SK-N-SH (cell line): ENCODE measurements around the gene SNRPA1.

ENCODE experiments used
- CHD2 ChIP-seq: fragments of 150-350 bp; IDR thresholded peaks from 2 replicates; pipeline ENCODE4 v1.6.1; 2018; ENCODE audit warnings: low read length; ENCODE audit not compliant: partially characterized antibody
- ELF1 ChIP-seq: IDR thresholded peaks from 2 replicates; pipeline ENCODE4 v1.4.0; 2012
- EP300 ChIP-seq, 2 experiments: IDR thresholded peaks; 2 replicates each; pipeline versions ENCODE4 v1.4.0 to v1.6.1; 2012; ENCODE audit warnings: borderline replicate concordance in 1 of 2, low read depth in 1 of 2, low read length in 1 of 2
- EZH2phosphoT487 ChIP-seq: fragments of 200-600 bp; sonication (generic); IDR thresholded peaks from 2 replicates; pipeline ENCODE4 v1.6.1; 2017; ENCODE audit warnings: low read depth, mixed run types, mild to moderate bottlenecking, antibody characterized with exemption, moderate library complexity, borderline replicate concordance
- JUND ChIP-seq: IDR thresholded peaks from 2 replicates; pipeline ENCODE4 v1.4.0; 2012
- POLR2AphosphoS5 ChIP-seq: IDR thresholded peaks from 2 replicates; pipeline ENCODE4 v1.6.1; 2012; ENCODE audit warnings: low read depth, low read length
- TCF12 ChIP-seq: IDR thresholded peaks from 2 replicates; pipeline ENCODE4 v1.4.0; 2012
- YY1 ChIP-seq: IDR thresholded peaks from 2 replicates; pipeline ENCODE4 v1.4.0; 2012; ENCODE audit warnings: low read depth, mild to moderate bottlenecking
- TF ChIP-seq, protein P1 (sequence below): fragments of 200-600 bp; sonication (generic); IDR thresholded peaks from 2 replicates; pipeline ENCODE4 v1.6.1; 2017; ENCODE audit warnings: antibody characterized with exemption, mild to moderate bottlenecking, moderate library complexity
- TF ChIP-seq, protein P2 (sequence below): IDR thresholded peaks from 2 replicates; pipeline ENCODE4 v1.6.1; 2012; ENCODE audit warnings: mild to moderate bottlenecking, low read depth, low read length, moderate library complexity

DNA sequence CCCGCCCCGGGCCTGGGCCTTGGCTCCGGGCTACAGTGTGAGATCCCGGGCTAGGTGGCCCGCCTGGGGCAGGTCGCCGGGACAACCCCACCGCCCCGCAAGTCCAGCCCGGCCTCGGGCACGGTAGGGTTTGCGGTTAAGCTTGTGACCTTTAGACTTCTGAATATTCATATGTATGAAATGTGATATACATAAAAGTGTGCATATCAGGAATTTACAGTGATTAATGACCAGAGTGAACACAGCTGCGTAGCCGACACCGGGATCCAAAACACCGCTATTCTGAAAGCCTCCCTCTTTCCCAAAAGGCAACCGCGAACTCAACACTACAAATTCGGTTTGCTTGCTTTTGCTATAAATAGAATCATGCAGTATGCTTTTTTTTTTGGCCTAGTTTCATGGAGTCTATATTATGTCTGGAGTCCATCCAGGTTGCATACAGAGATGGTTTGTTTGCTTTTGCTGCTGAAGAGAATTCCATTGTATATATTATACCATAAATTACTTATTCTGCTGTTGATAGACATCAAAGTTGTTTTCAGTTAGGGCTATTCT lies 636 bp upstream of the SNRPA1 start:
- TF ChIP-seq, protein P1, sequence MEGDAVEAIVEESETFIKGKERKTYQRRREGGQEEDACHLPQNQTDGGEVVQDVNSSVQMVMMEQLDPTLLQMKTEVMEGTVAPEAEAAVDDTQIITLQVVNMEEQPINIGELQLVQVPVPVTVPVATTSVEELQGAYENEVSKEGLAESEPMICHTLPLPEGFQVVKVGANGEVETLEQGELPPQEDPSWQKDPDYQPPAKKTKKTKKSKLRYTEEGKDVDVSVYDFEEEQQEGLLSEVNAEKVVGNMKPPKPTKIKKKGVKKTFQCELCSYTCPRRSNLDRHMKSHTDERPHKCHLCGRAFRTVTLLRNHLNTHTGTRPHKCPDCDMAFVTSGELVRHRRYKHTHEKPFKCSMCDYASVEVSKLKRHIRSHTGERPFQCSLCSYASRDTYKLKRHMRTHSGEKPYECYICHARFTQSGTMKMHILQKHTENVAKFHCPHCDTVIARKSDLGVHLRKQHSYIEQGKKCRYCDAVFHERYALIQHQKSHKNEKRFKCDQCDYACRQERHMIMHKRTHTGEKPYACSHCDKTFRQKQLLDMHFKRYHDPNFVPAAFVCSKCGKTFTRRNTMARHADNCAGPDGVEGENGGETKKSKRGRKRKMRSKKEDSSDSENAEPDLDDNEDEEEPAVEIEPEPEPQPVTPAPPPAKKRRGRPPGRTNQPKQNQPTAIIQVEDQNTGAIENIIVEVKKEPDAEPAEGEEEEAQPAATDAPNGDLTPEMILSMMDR, result no peak
- TF ChIP-seq YY1 (no peak), POLR2AphosphoS5 (no peak), ELF1 (no peak), TCF12 (no peak), EP300 (IDR thresholded peaks at IDR 0.05; ENCODE audit: borderline replicate concordance in 1 of 2, low read depth in 1 of 2, low read length in 1 of 2) (no peak), EZH2phosphoT487 (no peak), JUND (no peak), CHD2 (no peak)
- TF ChIP-seq, protein P2, sequence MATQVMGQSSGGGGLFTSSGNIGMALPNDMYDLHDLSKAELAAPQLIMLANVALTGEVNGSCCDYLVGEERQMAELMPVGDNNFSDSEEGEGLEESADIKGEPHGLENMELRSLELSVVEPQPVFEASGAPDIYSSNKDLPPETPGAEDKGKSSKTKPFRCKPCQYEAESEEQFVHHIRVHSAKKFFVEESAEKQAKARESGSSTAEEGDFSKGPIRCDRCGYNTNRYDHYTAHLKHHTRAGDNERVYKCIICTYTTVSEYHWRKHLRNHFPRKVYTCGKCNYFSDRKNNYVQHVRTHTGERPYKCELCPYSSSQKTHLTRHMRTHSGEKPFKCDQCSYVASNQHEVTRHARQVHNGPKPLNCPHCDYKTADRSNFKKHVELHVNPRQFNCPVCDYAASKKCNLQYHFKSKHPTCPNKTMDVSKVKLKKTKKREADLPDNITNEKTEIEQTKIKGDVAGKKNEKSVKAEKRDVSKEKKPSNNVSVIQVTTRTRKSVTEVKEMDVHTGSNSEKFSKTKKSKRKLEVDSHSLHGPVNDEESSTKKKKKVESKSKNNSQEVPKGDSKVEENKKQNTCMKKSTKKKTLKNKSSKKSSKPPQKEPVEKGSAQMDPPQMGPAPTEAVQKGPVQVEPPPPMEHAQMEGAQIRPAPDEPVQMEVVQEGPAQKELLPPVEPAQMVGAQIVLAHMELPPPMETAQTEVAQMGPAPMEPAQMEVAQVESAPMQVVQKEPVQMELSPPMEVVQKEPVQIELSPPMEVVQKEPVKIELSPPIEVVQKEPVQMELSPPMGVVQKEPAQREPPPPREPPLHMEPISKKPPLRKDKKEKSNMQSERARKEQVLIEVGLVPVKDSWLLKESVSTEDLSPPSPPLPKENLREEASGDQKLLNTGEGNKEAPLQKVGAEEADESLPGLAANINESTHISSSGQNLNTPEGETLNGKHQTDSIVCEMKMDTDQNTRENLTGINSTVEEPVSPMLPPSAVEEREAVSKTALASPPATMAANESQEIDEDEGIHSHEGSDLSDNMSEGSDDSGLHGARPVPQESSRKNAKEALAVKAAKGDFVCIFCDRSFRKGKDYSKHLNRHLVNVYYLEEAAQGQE, result no peak
